Mucosa of gallbladder (tissue), 1 donor: ENCODE results near the gene JARID2. TPM values are rescaled to one million over a fixed set of nuclear protein-coding genes. Genes with fewer than 3 reads are reported as not detected.

ENCODE experiments used
- DNase-seq: peaks from one replicate; pipeline ENCODE4 v3.0.0-alpha.2; 2020; ENCODE audit warnings: low spot score
- total RNA-seq: library from RNA; stranded (reverse); gene quantifications from one replicate; pipeline ENCODE4 v1.2.1, GENCODE V29; 2021
- donor health status: DM: no; HTN: no; CAD: no.

JARID2 gene
- total RNA-seq, 1 donor from 2014 or later: 10.7 TPM

GRCh38 chr6:15375018-15375417 is 129.1 kb downstream of the JARID2 start:
- no peak for DNase-seq

- DNase-seq: no peak
These were observed 129.9 kb downstream of the JARID2 start for GRCh38 chr6:15375638-15376290.

- no peak for DNase-seq
These were observed 131.1 kb downstream of the JARID2 start for GRCh38 chr6:15376900-15377487.

- DNase-seq: no peak
These were observed 132.4 kb downstream of the JARID2 start for GRCh38 chr6:15378272-15378671.

DNA sequence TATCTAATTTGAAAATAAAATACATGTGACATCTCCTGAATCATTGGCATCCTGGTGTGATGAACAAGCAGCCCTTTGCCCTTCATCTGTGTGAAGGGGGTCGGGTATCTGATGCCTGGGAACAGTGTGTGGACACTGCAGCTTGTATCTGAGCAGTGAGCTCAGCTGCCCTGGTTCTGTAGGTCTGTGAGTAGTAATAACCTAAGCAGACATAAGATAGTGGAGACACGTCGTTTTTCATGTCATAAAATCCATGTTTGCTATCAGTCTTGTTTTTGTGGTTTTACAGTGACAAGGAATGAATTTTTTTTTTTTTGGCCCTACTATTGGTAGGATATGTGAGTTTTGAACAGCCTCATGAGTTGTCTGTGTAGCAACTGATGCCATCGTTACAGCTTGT is 133.0 kb downstream of the JARID2 start:
- no peak for DNase-seq

- no peak for DNase-seq
These were observed 134.5 kb downstream of the JARID2 start for GRCh38 chr6:15380351-15380750.

- DNase-seq: no peak
These were observed 136.2 kb downstream of the JARID2 start for GRCh38 chr6:15382089-15382488.

DNA sequence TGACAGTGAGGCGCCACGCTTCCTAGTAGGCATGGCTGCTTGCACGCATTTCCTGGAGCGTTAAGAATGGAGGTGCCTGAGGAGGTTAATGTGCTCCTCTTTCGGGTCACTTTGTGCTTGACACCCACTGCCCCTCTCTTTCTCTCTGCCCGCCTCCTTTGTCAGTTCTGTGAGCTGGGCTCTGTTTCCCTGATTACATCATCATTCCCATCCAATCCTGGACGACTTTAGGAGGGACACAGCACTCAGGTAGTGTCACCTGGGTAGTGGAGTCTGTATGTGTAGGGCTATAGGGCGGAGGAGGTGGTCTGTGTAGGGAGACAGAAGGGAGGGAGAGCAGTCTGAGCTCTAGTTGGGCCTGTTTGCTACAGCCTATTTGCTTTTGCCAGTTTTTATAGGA is 136.8 kb downstream of the JARID2 start:
- no peak for DNase-seq

DNA sequence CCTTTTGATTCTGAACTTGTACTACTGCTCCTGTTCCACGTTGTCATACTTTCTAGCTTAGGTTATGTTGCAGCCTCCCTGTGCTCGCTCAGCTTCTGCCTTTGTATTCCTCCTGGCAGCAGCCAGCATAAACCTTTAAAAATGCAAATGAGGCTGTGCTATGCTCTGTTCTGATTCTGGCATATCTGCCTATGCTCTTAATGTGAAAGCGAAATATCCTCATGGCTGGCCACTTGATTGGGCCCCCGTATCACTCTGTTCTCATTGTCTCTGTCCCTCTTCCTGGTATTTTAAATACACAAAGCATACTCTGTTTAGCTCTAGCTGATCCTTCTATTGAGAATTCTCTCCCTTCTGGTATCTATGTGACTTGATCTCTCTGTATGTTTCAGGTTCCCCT is 139.0 kb downstream of the JARID2 start:
- DNase-seq: no peak

- no peak for DNase-seq
These were observed 139.7 kb downstream of the JARID2 start for GRCh38 chr6:15385521-15385920.

GRCh38 chr6:15386110-15386755 is 140.4 kb downstream of the JARID2 start:
- DNase-seq: no peak

GRCh38 chr6:15386756-15387112 is 140.9 kb downstream of the JARID2 start:
- no peak for DNase-seq

- no peak for DNase-seq
These were observed 141.2 kb downstream of the JARID2 start for GRCh38 chr6:15387118-15387517.

DNA sequence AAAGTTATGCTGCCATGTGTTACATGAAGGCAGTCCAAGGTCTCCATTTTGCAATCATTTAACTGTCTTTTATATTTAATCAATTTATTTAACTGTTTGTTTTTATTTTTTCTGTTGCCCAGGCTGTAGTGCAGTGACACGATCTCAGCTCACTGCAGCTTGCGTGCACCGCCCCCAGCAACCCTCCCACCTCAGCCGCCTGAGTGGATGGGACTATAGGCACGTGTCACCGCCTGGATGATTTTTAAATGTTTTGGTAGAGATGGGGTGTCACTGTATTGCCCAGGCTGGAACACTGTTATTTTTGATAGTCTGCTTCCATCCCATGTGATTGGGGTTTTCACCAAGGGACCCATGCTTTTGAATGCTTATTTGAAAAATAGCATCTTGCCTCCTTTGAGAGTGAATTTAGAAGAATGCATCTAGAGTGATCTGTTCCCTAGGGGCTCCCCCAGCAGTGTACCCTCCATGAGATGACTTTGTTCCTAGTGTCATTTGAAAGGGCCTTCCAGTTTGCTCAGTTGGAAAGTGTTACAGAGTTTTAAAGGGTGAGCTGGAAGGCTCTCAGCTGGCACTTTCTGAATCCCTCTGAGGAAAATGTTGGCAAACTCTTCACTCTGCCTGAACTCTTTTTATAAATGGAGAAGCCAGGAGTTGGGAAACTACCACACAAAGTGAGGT is 143.4 kb downstream of the JARID2 start:
- no peak for DNase-seq

DNA sequence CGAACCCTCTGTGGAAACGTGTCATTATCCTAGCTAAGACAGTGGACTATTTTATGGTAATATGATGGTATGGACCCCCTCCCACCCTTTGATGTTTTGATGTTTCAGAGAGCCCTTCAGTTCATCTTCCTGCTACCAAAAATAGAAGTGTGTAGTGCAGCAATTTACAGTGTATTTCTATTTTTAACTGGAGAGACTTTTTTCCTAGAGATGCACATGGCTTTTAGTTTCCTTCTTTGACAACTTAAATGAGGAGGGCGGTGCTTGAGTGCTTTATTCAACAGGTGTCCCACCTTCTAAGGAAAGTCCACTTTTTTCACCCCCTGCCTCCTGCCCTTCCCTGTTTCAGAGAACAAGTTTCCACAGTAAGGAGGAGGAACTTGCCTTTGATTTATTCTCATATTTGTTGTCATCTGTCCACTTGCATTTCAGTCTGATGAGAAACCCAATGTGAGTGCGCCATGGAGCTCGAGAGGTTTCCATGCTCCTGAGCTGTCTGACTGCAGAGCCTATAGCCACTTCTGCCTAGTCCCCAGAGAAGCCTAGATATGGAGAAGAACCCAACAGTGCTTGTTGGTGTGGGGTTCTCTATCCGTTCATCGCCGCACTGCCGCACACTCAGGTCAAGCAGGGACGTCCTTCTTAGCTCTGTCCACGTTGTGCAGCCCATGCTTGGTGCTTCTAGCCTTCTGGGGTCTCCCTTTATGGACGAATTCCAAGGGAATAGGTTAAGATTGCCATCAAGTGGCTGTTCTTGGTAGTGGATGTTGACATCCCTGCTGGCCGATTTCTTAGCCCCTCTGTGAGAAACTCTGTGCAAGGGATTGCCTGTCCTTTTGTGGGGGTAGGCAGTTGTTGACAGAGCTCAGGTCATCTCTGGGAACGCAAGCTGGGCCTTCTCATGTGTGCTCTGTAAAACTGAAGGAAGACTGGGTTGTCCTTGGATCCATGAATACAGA is 144.2 kb downstream of the JARID2 start:
- DNase-seq: no peak

GRCh38 chr6:15391500-15391899 is 145.6 kb downstream of the JARID2 start:
- DNase-seq: no peak

GRCh38 chr6:15392182-15392581 is 146.3 kb downstream of the JARID2 start:
- no peak for DNase-seq

- DNase-seq: no peak
These were observed 147.7 kb downstream of the JARID2 start for GRCh38 chr6:15393605-15394004.

GRCh38 chr6:15395087-15395486 is 149.2 kb downstream of the JARID2 start:
- DNase-seq: no peak

DNA sequence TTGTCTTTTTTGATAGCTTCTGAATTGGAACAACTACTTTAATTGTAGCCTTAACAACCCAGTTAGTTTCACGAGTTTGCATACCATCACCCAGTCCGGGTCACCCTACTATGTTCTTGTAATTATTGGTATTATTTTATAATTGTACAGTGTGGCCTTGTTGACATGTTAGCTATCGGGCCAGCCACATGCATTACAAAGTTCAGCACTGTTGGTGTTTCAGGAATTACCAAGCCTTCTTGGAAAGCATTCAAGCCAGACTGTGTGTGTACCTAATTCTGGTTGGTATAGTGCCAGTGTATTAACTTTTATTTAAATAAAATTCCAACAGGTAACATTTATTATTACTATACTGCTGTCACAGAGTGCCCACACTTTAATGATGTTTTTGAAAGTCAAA is 150.9 kb downstream of the JARID2 start:
- no peak for DNase-seq

- DNase-seq: no peak
These were observed 152.9 kb downstream of the JARID2 start for GRCh38 chr6:15398633-15399275.
